Astrocyte of the spinal cord (primary cell): ENCODE measurements around the gene PRKAR1B.

Experiments
- DNase-seq: peaks from one replicate; pipeline ENCODE4 v3.0.0; 2011; ENCODE audit warnings: low read depth, low spot score
- H3K4me3 ChIP-seq: 2 replicates; pipeline ENCODE4 v1.5.1; 2011; ENCODE audit warnings: low read depth, mild to moderate bottlenecking, low read length, moderate library complexity
- in situ Hi-C: cut with HindIII; loops from 2 replicates; pipeline ENCODE4 v1.10.0; 2017; ENCODE audit warnings: low sequenced_read_pairs
- TF ChIP-seq, protein P1 (sequence below): IDR thresholded peaks from 2 replicates; pipeline ENCODE4 v1.5.1; 2012; ENCODE audit warnings: low read depth, mild to moderate bottlenecking, low read length, inconsistent platforms

PRKAR1B gene

GRCh38 chr7:533266-533665 lies 193.8 kb downstream of the PRKAR1B start:
- no peak for DNase-seq
- in situ Hi-C loops: no loop called here
- TF ChIP-seq, protein P1, sequence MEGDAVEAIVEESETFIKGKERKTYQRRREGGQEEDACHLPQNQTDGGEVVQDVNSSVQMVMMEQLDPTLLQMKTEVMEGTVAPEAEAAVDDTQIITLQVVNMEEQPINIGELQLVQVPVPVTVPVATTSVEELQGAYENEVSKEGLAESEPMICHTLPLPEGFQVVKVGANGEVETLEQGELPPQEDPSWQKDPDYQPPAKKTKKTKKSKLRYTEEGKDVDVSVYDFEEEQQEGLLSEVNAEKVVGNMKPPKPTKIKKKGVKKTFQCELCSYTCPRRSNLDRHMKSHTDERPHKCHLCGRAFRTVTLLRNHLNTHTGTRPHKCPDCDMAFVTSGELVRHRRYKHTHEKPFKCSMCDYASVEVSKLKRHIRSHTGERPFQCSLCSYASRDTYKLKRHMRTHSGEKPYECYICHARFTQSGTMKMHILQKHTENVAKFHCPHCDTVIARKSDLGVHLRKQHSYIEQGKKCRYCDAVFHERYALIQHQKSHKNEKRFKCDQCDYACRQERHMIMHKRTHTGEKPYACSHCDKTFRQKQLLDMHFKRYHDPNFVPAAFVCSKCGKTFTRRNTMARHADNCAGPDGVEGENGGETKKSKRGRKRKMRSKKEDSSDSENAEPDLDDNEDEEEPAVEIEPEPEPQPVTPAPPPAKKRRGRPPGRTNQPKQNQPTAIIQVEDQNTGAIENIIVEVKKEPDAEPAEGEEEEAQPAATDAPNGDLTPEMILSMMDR: no peak
- H3K4me3 ChIP-seq: no peak overlapping the region

DNA sequence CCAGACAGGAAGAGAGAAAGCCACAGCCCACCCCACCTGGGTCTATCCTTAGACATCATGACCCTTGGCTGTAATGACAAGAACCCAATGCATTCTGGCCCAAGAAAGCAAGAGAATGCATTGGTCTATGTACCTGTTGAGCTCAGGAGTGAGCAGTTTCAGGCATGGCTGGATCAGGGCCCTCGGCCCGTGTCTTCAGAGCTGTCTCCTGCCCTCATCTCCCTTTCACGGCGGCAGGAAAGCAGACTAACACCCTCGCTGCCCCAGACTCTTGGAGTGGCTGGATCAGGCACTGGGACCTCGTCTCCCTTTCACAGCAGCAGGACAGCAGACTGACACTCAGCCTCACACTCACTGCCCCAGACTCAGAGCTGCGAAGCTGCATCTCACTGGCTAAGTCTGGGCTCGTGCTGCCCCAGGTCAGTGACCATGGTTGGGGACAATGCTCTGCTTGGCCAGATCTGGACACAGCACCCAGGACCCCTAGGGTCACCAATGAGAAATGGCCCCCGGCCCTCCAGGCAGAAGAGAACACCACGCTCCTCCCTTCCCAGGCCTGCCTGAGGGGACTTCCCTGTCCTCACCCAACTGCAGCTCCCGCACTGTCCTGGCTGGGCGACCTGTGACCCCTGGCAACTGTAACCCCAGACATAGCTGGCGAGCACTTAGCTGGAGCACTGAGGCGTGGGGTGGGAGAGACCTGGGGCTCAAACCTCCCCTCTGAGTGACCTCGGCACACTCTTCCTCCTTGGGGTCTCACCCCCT lies 194.5 kb downstream of the PRKAR1B start:
- in situ Hi-C loops: no loop called here
- no peak overlapping the region for H3K4me3 ChIP-seq
- TF ChIP-seq, protein P1: no peak
- DNase-seq: no peak

DNA sequence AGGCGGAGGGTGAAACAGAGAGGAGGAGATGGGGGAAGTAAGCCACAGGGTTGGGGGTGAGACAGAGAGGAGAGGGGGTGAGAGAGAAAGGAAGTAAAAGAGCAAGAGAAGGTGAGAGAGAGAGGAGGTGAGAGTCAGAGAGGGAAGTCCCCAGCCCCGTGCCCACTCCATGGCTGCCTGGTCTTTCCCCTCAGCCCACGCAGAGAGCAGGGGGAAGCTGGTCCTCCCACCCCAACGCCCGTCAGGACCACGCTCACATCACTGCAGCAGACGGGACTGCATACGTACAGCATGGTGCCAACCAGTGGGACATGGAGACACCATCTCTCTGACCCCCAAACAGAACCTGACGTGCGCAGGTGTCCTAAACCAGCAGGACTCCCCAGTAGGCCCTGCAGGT lies 195.3 kb downstream of the PRKAR1B start:
- TF ChIP-seq, protein P1: no peak
- in situ Hi-C loops: no loop called here
- no peak overlapping the region for H3K4me3 ChIP-seq
- no peak for DNase-seq

- no peak overlapping the region for H3K4me3 ChIP-seq
- no peak for DNase-seq
- in situ Hi-C loops: no loop called here
- TF ChIP-seq, protein P1: no peak
Measured at GRCh38 chr7:528451-528850, 198.6 kb downstream of the PRKAR1B start.

- TF ChIP-seq, protein P1: no peak
Measured at GRCh38 chr7:527723-528122, 199.4 kb downstream of the PRKAR1B start.

DNA sequence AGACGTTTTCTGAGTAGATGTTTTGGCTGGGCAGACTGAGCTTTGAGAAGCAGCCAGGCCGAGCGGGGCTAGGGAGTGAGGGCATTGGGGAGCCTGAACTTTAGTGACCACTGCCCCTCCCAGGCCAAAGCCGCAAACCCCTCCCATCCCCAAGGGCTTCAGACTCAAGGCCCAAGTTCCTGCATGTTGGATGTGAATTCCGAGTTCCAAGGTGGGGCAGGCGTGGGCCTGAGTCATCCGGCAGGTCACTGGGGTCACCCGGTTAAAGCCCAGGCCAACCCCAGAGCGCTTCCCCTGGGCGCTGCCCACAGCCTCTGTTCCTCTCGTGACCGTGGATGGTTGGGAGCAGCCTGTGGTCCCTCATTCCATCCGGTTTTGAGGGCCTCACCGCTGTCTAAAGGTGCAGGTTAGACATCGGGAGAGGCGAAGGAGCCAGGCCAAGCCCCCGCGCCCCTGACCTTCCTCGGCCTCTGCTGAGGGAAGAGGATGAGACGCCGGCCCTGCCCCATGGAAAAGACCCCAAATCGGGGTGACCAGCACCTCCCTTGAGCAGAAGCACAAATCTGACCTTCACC lies 200.5 kb downstream of the PRKAR1B start:
- TF ChIP-seq, protein P1: no peak
- no peak for DNase-seq
- in situ Hi-C loops: no loop called here
- H3K4me3 ChIP-seq: no peak overlapping the region

More at GRCh38 chr7:527723-528122, 199.4 kb downstream of the PRKAR1B start:
- DNase-seq: no peak
- no peak overlapping the region for H3K4me3 ChIP-seq
- in situ Hi-C loops: no loop called here
